GM21737 (cell line): ENCODE measurements around the gene NDRG4.

Experiments
- ATAC-seq: cut with Tn5 transposase; IDR thresholded peaks from one replicate; pipeline ENCODE4 v1.9.1; 2021; ENCODE audit warnings: mild to moderate bottlenecking, moderate library complexity; ENCODE audit not compliant: unreplicated experiment

NDRG4 gene

GRCh38 chr16:58493756-58494431 is 6.0 kb upstream of the NDRG4 start:
- ATAC-seq: no peak

- peak; percentile 75 for ATAC-seq
Observed at GRCh38 chr16:58494981-58495520, 4.9 kb upstream of the NDRG4 start.

GRCh38 chr16:58495521-58496331 is 4.2 kb upstream of the NDRG4 start:
- no peak for ATAC-seq

DNA sequence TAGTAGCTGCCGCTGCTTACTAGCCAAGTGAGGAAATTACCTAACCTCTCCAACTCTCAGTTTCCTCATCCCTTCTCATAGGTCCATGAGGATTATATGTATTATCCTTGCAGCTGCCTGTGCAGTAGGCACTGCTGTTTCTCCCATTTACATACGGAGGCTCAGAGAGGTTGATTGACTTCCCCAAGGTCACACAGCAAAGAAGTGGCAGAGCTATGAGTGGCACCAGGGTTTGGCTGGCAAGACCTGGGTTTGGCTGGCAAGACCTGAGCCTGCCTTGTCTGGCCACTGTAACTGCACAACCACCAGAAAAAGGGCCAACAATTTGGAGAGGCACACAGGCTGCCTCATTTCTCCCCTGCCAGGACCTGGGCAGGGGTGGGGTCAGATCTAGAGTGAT is 2.5 kb upstream of the NDRG4 start:
- ATAC-seq: no peak

DNA sequence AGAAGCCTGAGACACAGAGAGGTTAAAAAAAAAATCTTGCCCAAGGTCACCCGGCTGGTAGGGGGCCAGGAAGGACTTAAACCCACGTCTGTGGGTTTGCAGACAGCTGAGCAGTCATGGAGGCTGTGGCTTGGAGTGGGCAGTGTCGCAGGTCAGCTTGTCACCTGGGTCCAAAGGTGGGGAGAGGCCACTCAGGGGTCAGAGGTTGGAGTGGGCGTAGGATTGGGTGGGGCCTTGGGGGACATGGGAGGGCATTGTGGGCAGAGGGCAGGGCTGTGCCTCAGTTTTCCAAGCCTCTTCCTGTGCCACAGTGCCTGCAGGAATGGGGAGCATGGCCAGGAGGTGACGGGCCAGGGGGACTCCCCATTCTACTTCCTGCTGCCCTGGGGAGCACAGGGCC is 2.0 kb upstream of the NDRG4 start:
- ATAC-seq: no peak

- no peak for ATAC-seq
Observed at GRCh38 chr16:58498341-58499091, 1.4 kb upstream of the NDRG4 start.

GRCh38 chr16:58499092-58499511 is 841 bp upstream of the NDRG4 start:
- ATAC-seq: no peak

DNA sequence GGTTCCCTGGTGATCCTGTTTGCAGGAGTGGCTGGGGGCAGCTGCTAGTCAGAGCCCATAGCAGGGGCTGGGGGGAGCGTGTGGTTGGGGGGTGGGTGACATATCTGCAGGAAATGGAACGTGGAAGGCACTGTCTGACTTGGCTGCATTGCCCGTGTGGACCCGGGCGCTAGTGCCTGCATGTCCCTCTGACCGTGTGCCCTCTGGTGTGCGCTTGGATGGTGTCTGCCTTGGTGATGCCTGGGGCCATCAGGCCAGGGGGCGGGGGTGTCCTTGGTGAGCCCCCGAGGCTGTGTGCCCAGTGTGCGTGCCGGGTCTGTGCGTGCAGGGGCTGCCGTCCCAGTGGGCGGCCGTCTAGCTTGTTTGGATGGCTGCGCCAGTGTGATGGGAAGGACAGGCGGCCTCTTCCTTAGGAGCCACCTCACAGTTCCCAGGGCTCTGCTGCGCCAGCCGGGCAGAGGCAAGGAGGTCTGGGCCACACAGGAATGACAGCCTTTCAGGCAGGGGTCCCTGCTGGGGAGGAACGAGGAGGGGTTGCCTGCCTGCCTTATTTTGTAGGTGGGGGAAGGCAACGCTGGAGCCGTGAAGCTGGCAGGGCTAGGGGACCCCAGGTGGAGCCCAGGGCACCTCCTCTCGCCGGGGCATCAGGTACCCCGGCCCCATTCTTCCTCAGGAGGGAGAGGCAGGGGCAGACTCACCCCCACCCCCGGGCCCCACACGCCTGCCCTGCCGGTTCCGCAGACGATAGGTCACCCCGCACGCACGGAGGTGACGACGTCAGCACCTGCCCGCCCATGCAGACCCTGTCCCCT is 693 bp downstream of the NDRG4 start:
- no peak for ATAC-seq

GRCh38 chr16:58501242-58502131 is 1.5 kb downstream of the NDRG4 start:
- no peak for ATAC-seq

DNA sequence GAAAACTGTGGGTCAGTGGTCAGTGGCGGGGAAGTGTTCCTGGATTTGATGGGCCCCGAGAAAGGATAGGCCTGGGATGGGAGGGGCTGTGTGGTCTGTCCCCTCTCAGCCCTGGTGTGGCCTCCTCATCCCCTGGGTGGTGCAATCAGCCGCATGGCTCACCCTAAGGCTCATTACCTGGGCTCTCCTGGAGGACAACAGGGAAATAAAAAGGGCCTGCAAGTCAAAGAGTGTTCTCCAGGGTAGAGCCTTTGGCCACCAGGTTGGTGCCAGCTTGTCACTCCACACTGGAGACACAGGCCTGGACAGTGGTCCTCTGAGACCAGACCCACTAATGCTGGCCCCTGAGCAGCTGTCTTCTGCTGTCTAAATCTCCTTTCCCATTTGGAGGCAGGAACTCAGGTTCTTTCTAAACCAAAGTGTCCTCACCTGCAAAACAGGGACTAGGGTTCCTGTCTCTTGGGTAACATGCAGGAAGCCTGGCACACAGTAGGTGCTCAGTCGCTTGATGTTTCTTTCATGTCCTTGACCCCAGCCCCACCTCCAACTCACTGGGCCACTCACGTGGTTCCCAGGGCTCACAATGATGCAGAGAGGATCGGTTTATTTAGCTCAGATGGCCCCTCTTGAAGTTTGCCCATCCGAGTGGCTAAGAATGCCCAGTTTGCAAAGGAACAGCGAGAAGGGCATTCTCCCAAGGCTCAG is 2.4 kb downstream of the NDRG4 start:
- ATAC-seq: no peak

DNA sequence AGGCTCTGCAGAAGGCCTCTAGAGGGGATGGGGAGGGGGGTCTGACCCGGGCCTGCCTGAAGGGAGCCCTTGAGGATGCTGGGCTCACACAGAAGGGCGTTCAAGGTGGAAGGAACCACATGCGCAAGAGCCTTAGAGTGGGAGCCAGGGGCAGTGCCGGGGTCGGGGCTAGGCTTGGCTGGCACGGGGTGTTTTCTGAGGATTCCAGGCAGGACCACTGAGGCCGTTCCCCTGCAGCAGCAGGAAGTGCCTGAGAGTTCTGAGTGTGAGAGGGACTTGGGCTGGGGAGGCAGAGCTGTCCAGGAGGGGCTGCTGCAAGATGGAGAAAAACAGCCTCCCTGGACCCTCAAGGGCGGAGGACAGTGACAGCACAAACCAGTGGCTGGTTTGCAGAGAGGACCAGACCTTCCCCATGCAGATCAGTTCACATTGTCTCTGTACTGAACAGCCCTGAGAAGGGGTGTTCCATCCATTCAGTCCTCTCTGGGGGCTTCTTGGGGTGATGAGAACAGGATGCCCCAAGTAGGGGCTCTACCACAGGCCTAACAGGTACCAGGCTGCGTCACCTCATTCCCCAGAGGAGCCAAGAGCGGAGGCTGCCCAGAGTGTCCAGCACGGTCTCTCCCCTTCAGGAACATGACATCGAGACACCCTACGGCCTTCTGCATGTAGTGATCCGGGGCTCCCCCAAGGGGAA is 3.4 kb downstream of the NDRG4 start:
- no peak for ATAC-seq

DNA sequence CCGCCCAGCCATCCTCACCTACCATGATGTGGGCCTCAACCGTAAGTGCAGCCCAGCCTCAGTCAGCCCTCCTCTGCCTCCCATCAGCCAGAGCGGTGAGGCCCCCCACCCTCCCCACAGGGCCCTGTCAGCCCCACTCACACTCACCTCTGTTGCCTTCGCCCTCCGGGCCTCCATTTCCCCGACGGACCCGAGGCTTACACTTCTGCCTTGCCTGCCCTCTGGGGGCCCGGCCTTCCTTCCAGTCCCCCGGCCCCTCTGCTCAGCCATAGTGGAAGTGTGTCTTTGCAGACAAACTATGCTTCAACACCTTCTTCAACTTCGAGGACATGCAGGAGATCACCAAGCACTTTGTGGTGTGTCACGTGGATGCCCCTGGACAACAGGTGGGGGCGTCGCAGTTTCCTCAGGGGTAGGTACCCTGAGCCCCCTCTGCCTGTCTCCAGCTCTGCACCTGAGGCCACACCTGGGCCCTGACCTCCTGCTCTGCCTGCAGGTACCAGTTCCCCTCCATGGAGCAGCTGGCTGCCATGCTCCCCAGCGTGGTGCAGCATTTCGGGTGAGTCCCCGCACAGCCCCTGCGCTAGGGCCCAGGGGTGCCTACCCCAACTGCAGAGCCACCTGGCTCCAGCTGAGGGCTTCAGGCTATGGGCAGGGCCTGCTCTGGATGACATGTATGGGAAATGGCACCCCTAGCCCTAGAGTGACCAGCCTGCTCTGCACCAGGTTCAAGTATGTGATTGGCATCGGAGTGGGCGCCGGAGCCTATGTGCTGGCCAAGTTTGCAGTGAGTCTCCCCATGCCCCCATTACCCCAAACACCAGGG is 4.1 kb downstream of the NDRG4 start:
- ATAC-seq: no peak

- no peak for ATAC-seq
Observed at GRCh38 chr16:58506241-58507194, 6.6 kb downstream of the NDRG4 start.

GRCh38 chr16:58507195-58507962 is 7.4 kb downstream of the NDRG4 start:
- ATAC-seq: no peak

GRCh38 chr16:58507963-58508670 is 8.2 kb downstream of the NDRG4 start:
- ATAC-seq: no peak
